Loucy (cell line): ENCODE measurements around the gene FDXACB1.

Source experiments
- EZH2phosphoT487 ChIP-seq: fragments of 200-600 bp; IDR thresholded peaks from 2 replicates; pipeline ENCODE4 v1.6.1; 2018; ENCODE audit warnings: antibody characterized with exemption, mild to moderate bottlenecking, moderate library complexity, borderline replicate concordance
- TF ChIP-seq, protein P1 (sequence below): fragments of 200-600 bp; sonication (generic); conservative IDR thresholded peaks from 2 replicates; pipeline ENCODE4 v1.5.1; 2014; ENCODE audit warnings: mild to moderate bottlenecking, antibody characterized with exemption, low read length

- TF ChIP-seq, protein P1, sequence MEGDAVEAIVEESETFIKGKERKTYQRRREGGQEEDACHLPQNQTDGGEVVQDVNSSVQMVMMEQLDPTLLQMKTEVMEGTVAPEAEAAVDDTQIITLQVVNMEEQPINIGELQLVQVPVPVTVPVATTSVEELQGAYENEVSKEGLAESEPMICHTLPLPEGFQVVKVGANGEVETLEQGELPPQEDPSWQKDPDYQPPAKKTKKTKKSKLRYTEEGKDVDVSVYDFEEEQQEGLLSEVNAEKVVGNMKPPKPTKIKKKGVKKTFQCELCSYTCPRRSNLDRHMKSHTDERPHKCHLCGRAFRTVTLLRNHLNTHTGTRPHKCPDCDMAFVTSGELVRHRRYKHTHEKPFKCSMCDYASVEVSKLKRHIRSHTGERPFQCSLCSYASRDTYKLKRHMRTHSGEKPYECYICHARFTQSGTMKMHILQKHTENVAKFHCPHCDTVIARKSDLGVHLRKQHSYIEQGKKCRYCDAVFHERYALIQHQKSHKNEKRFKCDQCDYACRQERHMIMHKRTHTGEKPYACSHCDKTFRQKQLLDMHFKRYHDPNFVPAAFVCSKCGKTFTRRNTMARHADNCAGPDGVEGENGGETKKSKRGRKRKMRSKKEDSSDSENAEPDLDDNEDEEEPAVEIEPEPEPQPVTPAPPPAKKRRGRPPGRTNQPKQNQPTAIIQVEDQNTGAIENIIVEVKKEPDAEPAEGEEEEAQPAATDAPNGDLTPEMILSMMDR = no peak
- TF ChIP-seq EZH2phosphoT487 = no peak
Measured at GRCh38 chr11:111870522-111870885, 8.5 kb downstream of the FDXACB1 start.
